K562 (cell line): Measurements from ENCODE around the gene TRABD2B. TPM values are rescaled to one million over a fixed set of nuclear protein-coding genes. Genes with fewer than 3 reads are reported as not detected.

Source experiments
- ATF7 ChIP-seq: fragments of 450-650 bp; IDR thresholded peaks from 2 replicates; pipeline ENCODE4 v1.7.1; 2014; ENCODE audit warnings: mild to moderate bottlenecking, moderate library complexity
- COPS2 ChIP-seq: fragments of 450-650 bp; conservative IDR thresholded peaks from 2 replicates; pipeline ENCODE4 v1.6.1; 2016; ENCODE audit warnings: mild to moderate bottlenecking, moderate library complexity
- NFATC3 ChIP-seq: fragments of 450-650 bp; IDR thresholded peaks from 2 replicates; pipeline ENCODE4 v1.6.1; 2017; ENCODE audit warnings: mild to moderate bottlenecking
- SLC30A9 ChIP-seq: fragments of 250-450 bp; sonication (Bioruptor Pico); IDR thresholded peaks from 2 replicates; pipeline ENCODE4 v1.8.0; 2022; ENCODE audit warnings: mild to moderate bottlenecking, moderate library complexity
- TEAD4 ChIP-seq, 2 experiments: sonication (generic) in 1 of 2; formaldehyde crosslinking in 1 of 2; IDR thresholded peaks; 2 replicates each; pipeline versions ENCODE4 v1.6.1 to v1.8.0; 2012 to 2022; ENCODE audit warnings: borderline replicate concordance in 1 of 2, inconsistent platforms in 1 of 2, low read length in 1 of 2, mild to moderate bottlenecking in 1 of 2, missing genetic modification reagents in 1 of 2
- ZNF277 ChIP-seq: fragments of 250-450 bp; sonication (Bioruptor Pico); IDR thresholded peaks from 2 replicates; pipeline ENCODE4 v1.8.0; 2022; ENCODE audit warnings: inconsistent platforms, mild to moderate bottlenecking, moderate library complexity, borderline replicate concordance
- ZNF318 ChIP-seq, 2 experiments: fragments of 450-650 bp; IDR thresholded peaks; 2 replicates each; pipeline ENCODE4 v1.6.1; 2016; ENCODE audit warnings: mild to moderate bottlenecking in 2 of 2, borderline replicate concordance in 1 of 2, low read depth in 1 of 2, moderate library complexity in 1 of 2
- ZNF431 ChIP-seq: sonication (generic); formaldehyde crosslinking; IDR thresholded peaks from 2 replicates; pipeline ENCODE4 v1.8.0; 2022; ENCODE audit warnings: mild to moderate bottlenecking, missing genetic modification reagents
- polyA plus RNA-seq, 8 experiments: library from polyadenylated mRNA; depleted of rRNA in 4 of 8; stranded (reverse) in 5 of 8; unstranded in 3 of 8; fragments of >200 nt; fragmentation: Nextera tagmentation in 2 of 8; fragmentation: Illumina TruSeq in 1 of 8; extraction: Ambion mirVana in 2 of 8; extraction: Trizol in 1 of 8; gene quantifications; 2 replicates each; pipeline versions ENCODE4 v1.2.1 to v1.2.3, GENCODE V29; 2011 to 2014; ENCODE audit warnings: inconsistent platforms in 1 of 8, missing spikeins in 1 of 8
- total RNA-seq, 7 experiments: library from RNA; depleted of rRNA in 6 of 7; stranded (reverse); fragments of >200 nt in 6 of 7; fragmentation: Illumina TruSeq in 2 of 7; extraction: Trizol in 2 of 7; gene quantifications; 2 replicates each; pipeline versions ENCODE4 v1.2.1 to v1.2.3, GENCODE V29; 2011 to 2021; ENCODE audit warnings: low replicate concordance in 1 of 7
- TF ChIP-seq, protein P1 (sequence below): fragments of 200-800 bp; sonication (Bioruptor generic); IDR thresholded peaks from 2 replicates; pipeline ENCODE4 v1.6.1; 2016; ENCODE audit warnings: missing genetic modification characterization, missing compliant biosample characterization

Gene TRABD2B
- total and polyA plus RNA-seq, 9 of the 15 experiments (the other 6 are each of a cell fraction or from before 2014, with no cell fraction given): not detected

DNA sequence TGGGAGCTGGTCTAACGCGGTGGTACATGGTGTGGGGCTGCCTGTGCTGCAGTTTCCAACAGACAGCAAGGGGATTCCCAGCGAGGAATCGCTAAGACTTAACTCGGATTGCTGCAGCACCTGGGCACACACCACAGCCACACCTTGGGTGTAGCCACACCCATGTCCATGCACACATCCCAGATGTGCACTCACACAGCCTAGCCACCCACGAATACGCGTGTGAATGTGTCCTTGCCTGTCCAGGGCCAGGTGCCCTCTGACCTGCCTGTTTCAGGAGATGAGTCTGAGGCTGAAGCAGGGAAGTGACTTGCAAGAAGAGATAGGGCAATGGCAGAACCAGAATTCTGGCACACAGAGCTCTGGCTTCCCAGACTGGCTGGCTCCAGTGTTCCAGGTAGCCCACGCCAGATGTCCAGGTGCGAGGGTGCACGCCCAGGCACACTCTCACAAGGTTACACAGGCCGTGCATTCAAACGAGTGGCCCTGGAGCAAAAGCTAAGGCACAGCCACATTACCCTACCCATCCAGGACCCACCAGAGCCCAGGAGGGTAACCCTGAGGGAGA is 272.7 kb downstream of the TRABD2B start (continued):
- TF ChIP-seq, protein P1, sequence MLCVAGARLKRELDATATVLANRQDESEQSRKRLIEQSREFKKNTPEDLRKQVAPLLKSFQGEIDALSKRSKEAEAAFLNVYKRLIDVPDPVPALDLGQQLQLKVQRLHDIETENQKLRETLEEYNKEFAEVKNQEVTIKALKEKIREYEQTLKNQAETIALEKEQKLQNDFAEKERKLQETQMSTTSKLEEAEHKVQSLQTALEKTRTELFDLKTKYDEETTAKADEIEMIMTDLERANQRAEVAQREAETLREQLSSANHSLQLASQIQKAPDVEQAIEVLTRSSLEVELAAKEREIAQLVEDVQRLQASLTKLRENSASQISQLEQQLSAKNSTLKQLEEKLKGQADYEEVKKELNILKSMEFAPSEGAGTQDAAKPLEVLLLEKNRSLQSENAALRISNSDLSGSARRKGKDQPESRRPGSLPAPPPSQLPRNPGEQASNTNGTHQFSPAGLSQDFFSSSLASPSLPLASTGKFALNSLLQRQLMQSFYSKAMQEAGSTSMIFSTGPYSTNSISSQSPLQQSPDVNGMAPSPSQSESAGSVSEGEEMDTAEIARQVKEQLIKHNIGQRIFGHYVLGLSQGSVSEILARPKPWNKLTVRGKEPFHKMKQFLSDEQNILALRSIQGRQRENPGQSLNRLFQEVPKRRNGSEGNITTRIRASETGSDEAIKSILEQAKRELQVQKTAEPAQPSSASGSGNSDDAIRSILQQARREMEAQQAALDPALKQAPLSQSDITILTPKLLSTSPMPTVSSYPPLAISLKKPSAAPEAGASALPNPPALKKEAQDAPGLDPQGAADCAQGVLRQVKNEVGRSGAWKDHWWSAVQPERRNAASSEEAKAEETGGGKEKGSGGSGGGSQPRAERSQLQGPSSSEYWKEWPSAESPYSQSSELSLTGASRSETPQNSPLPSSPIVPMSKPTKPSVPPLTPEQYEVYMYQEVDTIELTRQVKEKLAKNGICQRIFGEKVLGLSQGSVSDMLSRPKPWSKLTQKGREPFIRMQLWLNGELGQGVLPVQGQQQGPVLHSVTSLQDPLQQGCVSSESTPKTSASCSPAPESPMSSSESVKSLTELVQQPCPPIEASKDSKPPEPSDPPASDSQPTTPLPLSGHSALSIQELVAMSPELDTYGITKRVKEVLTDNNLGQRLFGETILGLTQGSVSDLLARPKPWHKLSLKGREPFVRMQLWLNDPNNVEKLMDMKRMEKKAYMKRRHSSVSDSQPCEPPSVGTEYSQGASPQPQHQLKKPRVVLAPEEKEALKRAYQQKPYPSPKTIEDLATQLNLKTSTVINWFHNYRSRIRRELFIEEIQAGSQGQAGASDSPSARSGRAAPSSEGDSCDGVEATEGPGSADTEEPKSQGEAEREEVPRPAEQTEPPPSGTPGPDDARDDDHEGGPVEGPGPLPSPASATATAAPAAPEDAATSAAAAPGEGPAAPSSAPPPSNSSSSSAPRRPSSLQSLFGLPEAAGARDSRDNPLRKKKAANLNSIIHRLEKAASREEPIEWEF (CRISPR knock-in tag): no peak
- TF ChIP-seq ZNF318 (IDR thresholded peaks at IDR 0.05; ENCODE audit: borderline replicate concordance in 1 of 2, low read depth in 1 of 2) (no peak), NFATC3 (no peak), ZNF431 (no peak), TEAD4 (IDR thresholded peaks at IDR 0.05; ENCODE audit: low read length) (no peak), TEAD4 (CRISPR knock-in tag; IDR thresholded peaks at IDR 0.05; ENCODE audit: borderline replicate concordance) (no peak), ZNF277 (CRISPR knock-in tag) (no peak), ATF7 (no peak), COPS2 (no peak), SLC30A9 (CRISPR knock-in tag) (no peak)
